HG03025 (cell line): ENCODE results near the gene FMNL3.
"Not testable (repeated sequence)": the region's sequence is repeated elsewhere in the genome, so short reads cannot be mapped to it uniquely, and the experiment has no call there.

Experiments used
- ATAC-seq: cut with Tn5 transposase; IDR thresholded peaks from one replicate; pipeline ENCODE4 v1.9.1; 2021; ENCODE audit warnings: mild to moderate bottlenecking, moderate library complexity; ENCODE audit not compliant: unreplicated experiment, low FRiP score

The FMNL3 gene

GRCh38 chr12:49609059-49609874 is 97.9 kb downstream of the FMNL3 start:
- ATAC-seq = no peak

- not testable (repeated sequence) for ATAC-seq
Measured at GRCh38 chr12:49605539-49605938, 101.7 kb downstream of the FMNL3 start, which contains the start of gene FAM186B. TSS of gene FAM186B (minus strand) at chr12:49605639. CDS start at chr12:49605477, 162 bp downstream.

GRCh38 chr12:49604856-49605255 is 102.3 kb downstream of the FMNL3 start:
- ATAC-seq = no peak

GRCh38 chr12:49603721-49604120 is 103.5 kb downstream of the FMNL3 start:
- no peak for ATAC-seq

GRCh38 chr12:49599961-49600360 is 107.2 kb downstream of the FMNL3 start:
- no peak for ATAC-seq

- ATAC-seq = no peak
Measured at GRCh38 chr12:49598527-49598926, 108.7 kb downstream of the FMNL3 start.

GRCh38 chr12:49588721-49589516 is 118.3 kb downstream of the FMNL3 start:
- no peak for ATAC-seq

- ATAC-seq = no peak
Measured at GRCh38 chr12:49588281-49588680, 118.9 kb downstream of the FMNL3 start.

GRCh38 chr12:49587174-49587908 is 119.9 kb downstream of the FMNL3 start:
- ATAC-seq = no peak
